LNCaP clone FGC (cell line): ENCODE data around the gene C5orf58.
A peak's percentile ranks its signal among the peaks of the same experiment; 100 is the strongest.
"Not testable (repeated sequence)": the region's sequence is repeated elsewhere in the genome, so short reads cannot be mapped to it uniquely, and the experiment has no call there.

Experiments used
- DNase-seq: peaks from one replicate; pipeline ENCODE4 v3.0.0-alpha.2; 2011; ENCODE audit warnings: low read depth
- H3K4me3 ChIP-seq: 2 replicates; pipeline ENCODE4 v1.5.1; 2011; ENCODE audit warnings: mild to moderate bottlenecking, low read depth, low read length, control low read depth
- CTCF ChIP-seq: IDR thresholded peaks from 2 replicates; pipeline ENCODE4 v1.5.1; 2012; ENCODE audit warnings: mild to moderate bottlenecking; ENCODE audit not compliant: control insufficient read depth, insufficient read depth; ENCODE audit errors: extremely low read depth

Gene C5orf58

GRCh38 chr5:170246126-170246870 is 13.5 kb downstream of the C5orf58 start:
- no peak for TF ChIP-seq CTCF
- H3K4me3 ChIP-seq = no peak overlapping the region

GRCh38 chr5:170247363-170247762 is 14.6 kb downstream of the C5orf58 start:
- H3K4me3 ChIP-seq = no peak overlapping the region
- no peak for TF ChIP-seq CTCF
- DNase-seq = no peak

More at GRCh38 chr5:170246126-170246870, 13.5 kb downstream of the C5orf58 start:
- DNase-seq = no peak

GRCh38 chr5:170248172-170248930 is 15.6 kb downstream of the C5orf58 start:
- H3K4me3 ChIP-seq = no peak overlapping the region
- TF ChIP-seq CTCF = no peak
- DNase-seq = no peak

GRCh38 chr5:170248931-170249227 is 16.1 kb downstream of the C5orf58 start:
- not testable (repeated sequence) for H3K4me3 ChIP-seq, DNase-seq

GRCh38 chr5:170249355-170249754 is 16.6 kb downstream of the C5orf58 start:
- TF ChIP-seq CTCF = no peak
- DNase-seq = no peak
- H3K4me3 ChIP-seq = no peak overlapping the region

GRCh38 chr5:170250810-170251317 is 18.1 kb downstream of the C5orf58 start:
- DNase-seq = no peak
- TF ChIP-seq CTCF = no peak
- no peak overlapping the region for H3K4me3 ChIP-seq

- no peak overlapping the region for H3K4me3 ChIP-seq
- peak; percentile 57 for DNase-seq
- no peak for TF ChIP-seq CTCF
Measured at GRCh38 chr5:170251462-170251861, 18.7 kb downstream of the C5orf58 start.
